Smooth muscle cell (in vitro differentiated cells): ENCODE measurements around the gene CCDC17. TPM values are rescaled to one million over a fixed set of nuclear protein-coding genes. Genes with fewer than 3 reads are reported as not detected.
A peak's percentile ranks its signal among the peaks of the same experiment; 100 is the strongest.

Experiments used
- DNase-seq: peaks from one replicate; lab custom pipeline; 2025; ENCODE audit not compliant: unreplicated experiment; lab: John Stamatoyannopoulos, UW
- H2AFZ ChIP-seq: fragments of 200-600 bp; sonication (generic); 2 replicates; pipeline ENCODE4 v1.6.0; 2016; ENCODE audit warnings: antibody characterized with exemption, low read depth, mild to moderate bottlenecking
- H3F3A ChIP-seq: fragments of 200-600 bp; sonication (generic); 2 replicates; pipeline ENCODE4 v1.6.0; 2017; ENCODE audit warnings: antibody characterized with exemption, low read depth
- H3K27ac ChIP-seq: fragments of 200-600 bp; sonication (generic); 2 replicates; pipeline ENCODE4 v1.5.1; 2016; ENCODE audit warnings: low read depth, mild to moderate bottlenecking
- H3K27me3 ChIP-seq: fragments of 200-600 bp; sonication (generic); 2 replicates; pipeline ENCODE4 v1.6.1; 2016; ENCODE audit warnings: low read depth, mild to moderate bottlenecking
- H3K36me3 ChIP-seq: fragments of 200-600 bp; sonication (generic); 2 replicates; pipeline ENCODE4 v1.5.1; 2016; ENCODE audit warnings: low read depth
- H3K4me1 ChIP-seq: fragments of 200-600 bp; sonication (generic); 2 replicates; pipeline ENCODE4 v1.5.1; 2016; ENCODE audit warnings: low read depth
- H3K4me2 ChIP-seq: fragments of 200-600 bp; sonication (generic); 2 replicates; pipeline ENCODE4 v1.6.0; 2016; ENCODE audit warnings: mild to moderate bottlenecking
- H3K4me3 ChIP-seq: fragments of 200-600 bp; sonication (generic); 2 replicates; pipeline ENCODE4 v1.5.1; 2016; ENCODE audit warnings: mild to moderate bottlenecking
- H3K79me2 ChIP-seq: fragments of 200-600 bp; sonication (generic); 2 replicates; pipeline ENCODE4 v1.6.0; 2016; ENCODE audit warnings: low read depth, mild to moderate bottlenecking
- H3K9ac ChIP-seq: fragments of 200-600 bp; sonication (generic); 2 replicates; pipeline ENCODE4 v1.6.0; 2016; ENCODE audit warnings: low read depth
- H3K9me3 ChIP-seq: fragments of 200-600 bp; sonication (generic); replicated peaks from 2 replicates; pipeline ENCODE4 v1.5.1; 2016; ENCODE audit warnings: low read depth
- H4K20me1 ChIP-seq: fragments of 200-600 bp; sonication (generic); 2 replicates; pipeline ENCODE4 v1.6.0; 2016; ENCODE audit warnings: low read depth
- CTCF ChIP-seq: fragments of 200-600 bp; sonication (generic); IDR thresholded peaks from 2 replicates; pipeline ENCODE4 v1.5.1; 2017; ENCODE audit warnings: borderline replicate concordance, mild to moderate bottlenecking, antibody characterized with exemption; ENCODE audit not compliant: insufficient read depth, poor library complexity, severe bottlenecking
- WGBS: methylation state at CpG from one replicate; pipeline ENCODE4 v1.1.7; 2016; ENCODE audit warnings: low lambda C conversion rate; 5-methylcytosine and 5-hydroxymethylcytosine counted together
- polyA plus RNA-seq: library from polyadenylated mRNA; unstranded; fragments of >200 nt; fragmentation: Nextera tagmentation; extraction: Ambion mirVana; gene quantifications from 2 replicates; pipeline ENCODE4 v1.2.1, GENCODE V29; 2016
- total RNA-seq: library from RNA; depleted of rRNA; stranded (reverse); fragments of >200 nt; gene quantifications from 2 replicates; pipeline ENCODE4 v1.2.3, GENCODE V29; 2014

The CCDC17 gene
- total and polyA plus RNA-seq, 2 experiments from 2014 or later: 0.64 to 2.5 TPM

GRCh38 chr1:45585110-45585426 is 38.8 kb downstream of the CCDC17 start:
- H3K9me3 ChIP-seq: no peaks in the 10 kb centered on the region
- WGBS: under 1% methylated on average over 5 of the region's 5 CpGs
- peaks cover 14% of the 10 kb centered on the region for H3K4me1 ChIP-seq
- no peak for DNase-seq
- H2AFZ ChIP-seq: no peak overlapping the region
- no peaks in the 10 kb centered on the region for H3F3A ChIP-seq
- TF ChIP-seq CTCF: no peak
- H3K4me3 ChIP-seq: peak overlapping the region; percentile 72
- peaks cover 54% of the 10 kb centered on the region for H3K79me2 ChIP-seq
- H3K36me3 ChIP-seq: no peaks in the 10 kb centered on the region
- peaks cover 53% of the 10 kb centered on the region for H4K20me1 ChIP-seq
- H3K27ac ChIP-seq: peak overlapping the region; percentile 91
- no peaks in the 10 kb centered on the region for H3K27me3 ChIP-seq
- H3K4me2 ChIP-seq: peak overlapping the region; percentile 88
- peak overlapping the region; percentile 86 for H3K9ac ChIP-seq

- peak; percentile 77 for DNase-seq
- WGBS: 2% methylated on average over 39 of the region's 59 CpGs
- H3K79me2 ChIP-seq: peaks cover 48% of the 10 kb centered on the region
Observed at GRCh38 chr1:45584351-45585109, 39.3 kb downstream of the CCDC17 start.

GRCh38 chr1:45583666-45584350 is 40.0 kb downstream of the CCDC17 start, which contains the start of gene NASP:
Gene NASP, plus strand, starts transcription at chr1:45584041. Its CDS starts 106 bp downstream, at chr1:45584147.
- peak within 1 kb of the TSS; percentile 98 for H2AFZ ChIP-seq
- peak within 1 kb of the TSS; percentile 91 for H3K27ac ChIP-seq
- peaks cover 41% of the 10 kb centered on the region for H4K20me1 ChIP-seq
- no peaks in the 10 kb centered on the region for H3K27me3 ChIP-seq
- peak; percentile 90 for DNase-seq
- H3K4me2 ChIP-seq: peak within 1 kb of the TSS; percentile 88
- TF ChIP-seq CTCF: no peak
- H3F3A ChIP-seq: no peaks in the 10 kb centered on the region
- H3K79me2 ChIP-seq: peaks cover 41% of the 10 kb centered on the region
- peak within 1 kb of the TSS; percentile 86 for H3K9ac ChIP-seq
- no peaks in the 10 kb centered on the region for H3K36me3 ChIP-seq
- H3K4me1 ChIP-seq: peaks cover 14% of the 10 kb centered on the region
- peak within 1 kb of the TSS; percentile 72 for H3K4me3 ChIP-seq
- no peaks in the 10 kb centered on the region for H3K9me3 ChIP-seq
- 1% methylated on average over 40 of the region's 41 CpGs for WGBS

More at GRCh38 chr1:45584351-45585109, 39.3 kb downstream of the CCDC17 start:
- Histone ChIP-seq H3K4me1 (peaks cover 14% of the 10 kb centered on the region), H2AFZ (peak overlapping the region; percentile 98), H3K4me2 (peak overlapping the region; percentile 88), H3K27ac (peak overlapping the region; percentile 91), H3K9me3 (no peaks in the 10 kb centered on the region), H3K9ac (peak overlapping the region; percentile 86), H3F3A (no peaks in the 10 kb centered on the region), H3K36me3 (no peaks in the 10 kb centered on the region), H3K4me3 (peak overlapping the region; percentile 72), H3K27me3 (no peaks in the 10 kb centered on the region), H4K20me1 (peaks cover 48% of the 10 kb centered on the region)
- no peak for TF ChIP-seq CTCF
